Measurements from ENCODE around the gene RBM15B. TPM values are rescaled to one million over a fixed set of nuclear protein-coding genes. Genes with fewer than 3 reads are reported as not detected.

The RBM15B gene
- total and polyA plus RNA-seq, 9 of the 15 experiments (the other 6 are each of a cell fraction or from before 2014, with no cell fraction given): 1.8 to 21.0 (median 10.5) TPM

- ChIA-PET CTCF (ENCODE audit: low intra/inter-chr PET ratio) (no interaction called here), POLR2A (interaction anchor here (1.4 kb wide), 1 partner anchor 12 kb away, joined by 3 read pairs; no protein-coding TSS in a partner anchor)
- H3K9me3 ChIP-seq (replicated peaks; ENCODE audit: control insufficient read depth, insufficient read depth, low read depth, low read length): no peaks in the 10 kb centered on the region
- no peaks in the 10 kb centered on the region for H3K79me2 ChIP-seq (ENCODE audit: control insufficient read depth, insufficient read depth, low read length)
- no peak overlapping the region for H2AFZ ChIP-seq (ENCODE audit: low read depth, low read length)
- no peaks in the 10 kb centered on the region; a peak in 1 of 5 replicates for H3K4me1 ChIP-seq (replicated peaks in 1 of 2; ENCODE audit: control insufficient read depth in 2 of 2, insufficient read depth in 2 of 2, low read length in 2 of 2)
- intact Hi-C loops (cut with micrococcal nuclease) (no loop called here), in situ Hi-C loops (cut with MboI) (no loop called here)
- H3K36me3 ChIP-seq (ENCODE audit: control insufficient read depth, insufficient read depth, low read length): peaks cover 52% of the 10 kb centered on the region; the same call in 2 of the 3 replicates
- H3K27ac ChIP-seq (ENCODE audit: extremely low read depth, low read depth, low read length): no peak overlapping the region
- no TSS peak for BruUV-seq (replicated peaks)
- FAIRE-seq (no peak), ATAC-seq (no peak), DNase-seq (ENCODE audit: extremely low read depth in 1 of 4, low spot score in 3 of 4) (no peak)
- no peaks in the 10 kb centered on the region for H4K20me1 ChIP-seq (replicated peaks; ENCODE audit: control insufficient read depth, insufficient read depth, low read length)
- no peak overlapping the region for H3K4me3 ChIP-seq
- WGBS (ENCODE audit: insufficient coverage, low coverage, missing lambda C conversion rate): 97% methylated on average over 3 of the region's 3 CpGs
- no peaks in the 10 kb centered on the region for H3K27me3 ChIP-seq (ENCODE audit: control insufficient read depth in 2 of 2, insufficient read depth in 2 of 2, low read length in 2 of 2)
- H3K9ac ChIP-seq (ENCODE audit: insufficient read depth in 1 of 2, low read depth in 2 of 2, low read length in 2 of 2): no peak overlapping the region
- no peaks in the 10 kb centered on the region for H3K9me1 ChIP-seq (ENCODE audit: control insufficient read depth, insufficient read depth, low read length)
- no peak for TF ChIP-seq POLR3A (IDR thresholded peaks at IDR 0.05; ENCODE audit: borderline replicate concordance, extremely low read depth, insufficient read depth, insufficient read length)
- H3K4me2 ChIP-seq (ENCODE audit: insufficient read depth, low read length): no peak overlapping the region
These were observed 31.1 kb downstream of the RBM15B start for GRCh38 chr3:51422211-51422610.

GRCh38 chr3:51426921-51427320 lies 35.8 kb downstream of the RBM15B start:
- Histone ChIP-seq H4K20me1 (replicated peaks; ENCODE audit: control insufficient read depth, insufficient read depth, low read length) (no peaks in the 10 kb centered on the region), H3K27ac (ENCODE audit: extremely low read depth, low read depth, low read length) (no peak overlapping the region), H3K9ac (ENCODE audit: insufficient read depth in 1 of 2, low read depth in 2 of 2, low read length in 2 of 2) (no peak overlapping the region), H3K27me3 (ENCODE audit: control insufficient read depth in 2 of 2, insufficient read depth in 2 of 2, low read length in 2 of 2) (no peaks in the 10 kb centered on the region), H2AFZ (ENCODE audit: low read depth, low read length) (no peak overlapping the region), H3K4me3 (no peak overlapping the region), H3K9me1 (ENCODE audit: control insufficient read depth, insufficient read depth, low read length) (no peaks in the 10 kb centered on the region), H3K79me2 (ENCODE audit: control insufficient read depth, insufficient read depth, low read length) (no peaks in the 10 kb centered on the region), H3K9me3 (replicated peaks; ENCODE audit: control insufficient read depth, insufficient read depth, low read depth, low read length) (no peaks in the 10 kb centered on the region), H3K4me2 (ENCODE audit: insufficient read depth, low read length) (no peak overlapping the region), H3K4me1 (replicated peaks in 1 of 2; ENCODE audit: control insufficient read depth in 2 of 2, insufficient read depth in 2 of 2, low read length in 2 of 2) (no peaks in the 10 kb centered on the region), H3K36me3 (ENCODE audit: control insufficient read depth, insufficient read depth, low read length) (peaks cover 48% of the 10 kb centered on the region; the same call in 2 of the 3 replicates)
- intact Hi-C loops (cut with micrococcal nuclease): no loop called here
- no TSS peak for BruUV-seq (replicated peaks)
- ChIA-PET CTCF (ENCODE audit: low intra/inter-chr PET ratio) (interaction anchor here (0.7 kb wide), 1 partner anchor 19 kb away, joined by 3 read pairs; no protein-coding TSS in a partner anchor), POLR2A (interaction anchor here (1.7 kb wide), 1 partner anchor 14 kb away, joined by 7 read pairs; no protein-coding TSS in a partner anchor)
- FAIRE-seq (no peak), ATAC-seq (no peak), DNase-seq (ENCODE audit: extremely low read depth in 1 of 4, low spot score in 3 of 4) (no peak)
- 74% methylated on average over 4 of the region's 4 CpGs for WGBS (ENCODE audit: insufficient coverage, low coverage, missing lambda C conversion rate)
- in situ Hi-C loops (cut with MboI): no loop called here
- TF ChIP-seq BRF1 (IDR thresholded peaks at IDR 0.05; ENCODE audit: borderline replicate concordance, extremely low read depth, insufficient read length): no peak
- TF ChIP-seq EP300 (IDR thresholded peaks at IDR 0.05; ENCODE audit: low read length): no peak

All from K562 (cell line).